ENCODE measurements around the gene CCDC171.
"Not testable (repeated sequence)": the region's sequence is repeated elsewhere in the genome, so short reads cannot be mapped to it uniquely, and the experiment has no call there.

The CCDC171 gene

GRCh38 chr9:15697446-15697851, 144.6 kb downstream of the CCDC171 start:
- no peak for DNase-seq

- not testable (repeated sequence) for DNase-seq
Measured at GRCh38 chr9:15699876-15700559, 147.2 kb downstream of the CCDC171 start.

DNA sequence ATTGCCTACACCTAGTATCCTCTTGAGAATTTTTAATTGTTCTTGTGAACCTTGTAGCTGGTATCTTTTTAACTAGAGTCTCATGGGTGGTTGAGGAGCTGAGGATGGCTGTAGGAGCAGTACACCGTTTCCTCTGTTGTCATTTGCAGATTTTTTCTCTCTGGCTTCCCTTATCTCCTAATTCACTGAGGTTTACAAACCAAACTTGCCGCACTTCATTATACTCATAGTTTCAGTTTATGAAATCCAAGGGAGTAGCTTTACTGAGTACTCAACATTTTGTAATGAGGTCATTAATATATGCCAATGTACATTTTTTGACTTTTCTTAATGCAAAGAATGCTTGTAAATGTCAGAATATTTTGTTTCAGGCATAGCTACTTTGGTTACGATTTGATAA, 154.2 kb downstream of the CCDC171 start:
- no peak for DNase-seq

DNA sequence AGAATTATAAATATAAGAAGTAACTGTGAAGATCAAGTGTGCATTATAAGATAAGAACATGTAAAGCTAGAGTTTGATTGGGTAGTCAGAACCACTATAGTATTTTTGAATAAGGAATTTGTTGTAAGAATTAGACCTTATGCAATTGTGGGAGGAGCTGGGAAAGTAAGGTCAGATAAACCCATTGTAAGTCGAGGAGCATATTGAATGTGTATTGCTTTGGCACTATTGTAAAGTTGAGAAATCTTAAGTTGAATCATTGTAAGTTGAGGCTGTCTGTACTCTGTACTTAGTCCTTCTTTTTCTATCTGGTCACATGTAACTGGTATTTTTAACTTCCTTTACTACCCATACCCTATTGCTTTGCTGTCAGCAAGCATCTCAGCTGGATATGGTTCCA, 158.7 kb downstream of the CCDC171 start:
- no peak for DNase-seq

DNA sequence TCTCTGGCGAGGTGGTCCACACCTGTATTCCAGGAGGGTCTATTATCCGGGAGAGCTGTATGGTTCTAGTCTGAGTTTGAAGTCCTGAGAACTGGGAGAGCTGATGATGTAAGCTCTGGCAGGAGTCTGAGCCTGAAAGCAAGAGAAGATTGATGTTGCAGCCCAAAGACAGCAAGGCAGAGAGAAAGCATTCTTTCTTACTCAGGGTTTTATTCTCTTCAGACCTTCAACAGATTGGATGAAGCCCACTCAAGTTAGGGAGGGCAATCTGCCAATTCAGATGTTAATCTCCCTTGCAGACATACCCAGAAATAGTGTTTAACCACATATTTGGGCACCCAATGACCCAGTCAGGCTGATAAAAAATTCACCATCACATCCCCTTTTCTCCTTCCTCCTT, 159.1 kb downstream of the CCDC171 start:
- no peak for DNase-seq

GRCh38 chr9:15714746-15715145, 161.9 kb downstream of the CCDC171 start:
- no peak for DNase-seq

GRCh38 chr9:15717290-15717967, 164.6 kb downstream of the CCDC171 start:
- DNase-seq = no peak

DNA sequence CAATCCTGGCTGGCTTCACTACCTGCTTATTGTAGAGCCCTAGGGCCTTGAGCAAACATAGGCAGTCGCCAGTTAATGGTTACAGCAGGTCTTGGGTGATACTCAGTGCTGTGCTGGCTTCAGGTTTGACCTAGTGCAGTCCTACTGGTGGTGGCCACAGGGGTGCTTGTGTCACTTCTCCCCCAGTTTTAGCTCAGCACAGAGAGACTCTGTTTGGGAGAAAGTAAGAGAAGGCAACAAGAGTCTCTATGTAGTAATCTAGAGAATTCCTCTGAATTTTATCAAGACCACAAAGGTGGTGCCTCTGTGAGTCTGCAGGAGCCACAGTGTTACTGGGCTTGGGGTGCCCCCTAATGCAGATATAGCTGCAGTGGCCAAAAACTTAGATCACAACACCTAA, 165.6 kb downstream of the CCDC171 start:
- DNase-seq = no peak

- DNase-seq = no peak
Measured at GRCh38 chr9:15720861-15721260, 168.0 kb downstream of the CCDC171 start.

- no peak for DNase-seq
Measured at GRCh38 chr9:15722888-15723287, 170.0 kb downstream of the CCDC171 start.

- DNase-seq = no peak
Measured at GRCh38 chr9:15724016-15724415, 171.2 kb downstream of the CCDC171 start.

GRCh38 chr9:15724612-15725011, 171.8 kb downstream of the CCDC171 start:
- no peak for DNase-seq

- DNase-seq = no peak
Measured at GRCh38 chr9:15725953-15726352, 173.1 kb downstream of the CCDC171 start.

- no peak for DNase-seq
Measured at GRCh38 chr9:15729507-15729906, 176.7 kb downstream of the CCDC171 start.

DNA sequence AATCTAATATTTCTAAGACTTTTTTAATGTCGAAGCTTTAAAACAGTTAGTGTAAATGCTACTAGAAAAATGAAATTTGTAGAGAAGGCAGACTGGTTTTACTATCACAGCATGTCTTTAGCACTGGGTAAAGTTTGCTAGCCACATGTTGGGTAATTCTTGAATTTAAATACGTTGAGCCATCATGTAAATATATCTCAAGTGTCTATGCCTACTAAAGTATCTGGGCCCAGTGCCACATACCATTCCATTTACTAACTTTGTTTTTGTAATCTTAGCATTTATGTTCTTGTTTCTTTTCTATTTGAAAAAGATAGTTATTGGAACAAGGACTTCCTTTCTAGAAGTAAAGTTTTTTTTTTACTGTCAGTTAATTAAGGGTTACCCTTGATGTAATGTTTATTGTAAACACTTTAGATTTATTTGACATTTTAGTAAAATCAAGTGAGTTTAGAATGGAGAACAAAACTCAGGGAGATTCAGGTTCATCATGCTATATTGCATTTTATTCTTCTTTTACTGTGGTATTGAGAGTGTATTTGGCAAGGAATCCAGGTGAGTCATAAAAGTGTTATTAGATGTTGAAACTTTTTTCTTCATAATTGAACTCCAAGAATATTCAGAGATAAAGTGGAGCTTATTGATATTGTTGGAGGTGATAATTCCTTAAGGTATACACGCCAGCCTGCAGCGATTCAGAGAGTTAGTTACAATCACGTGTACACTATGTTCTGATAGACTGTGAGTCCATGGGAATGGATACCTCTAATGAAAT, 182.4 kb downstream of the CCDC171 start:
- DNase-seq = no peak

DNA sequence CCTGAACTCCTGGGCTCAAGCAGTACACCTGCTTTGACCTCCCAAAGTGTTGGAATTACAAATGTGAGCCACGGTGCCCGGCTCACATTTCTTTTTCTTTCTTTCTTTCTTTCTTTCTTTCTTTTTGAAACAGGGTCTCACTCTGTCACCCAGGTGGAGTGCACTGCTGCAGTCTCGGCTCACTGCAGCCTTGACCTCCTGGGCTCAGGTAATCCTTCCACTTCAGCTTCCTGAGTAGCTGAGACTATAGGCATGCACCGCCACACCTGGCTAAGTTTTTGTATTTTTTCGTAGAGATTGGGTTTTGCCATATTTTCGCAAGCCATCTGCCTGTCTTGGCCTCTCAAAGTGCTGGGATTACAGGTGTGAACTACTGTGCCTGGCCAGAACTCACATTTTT, 183.7 kb downstream of the CCDC171 start:
- no peak for DNase-seq

GRCh38 chr9:15738011-15738410, 185.2 kb downstream of the CCDC171 start:
- no peak for DNase-seq

DNA sequence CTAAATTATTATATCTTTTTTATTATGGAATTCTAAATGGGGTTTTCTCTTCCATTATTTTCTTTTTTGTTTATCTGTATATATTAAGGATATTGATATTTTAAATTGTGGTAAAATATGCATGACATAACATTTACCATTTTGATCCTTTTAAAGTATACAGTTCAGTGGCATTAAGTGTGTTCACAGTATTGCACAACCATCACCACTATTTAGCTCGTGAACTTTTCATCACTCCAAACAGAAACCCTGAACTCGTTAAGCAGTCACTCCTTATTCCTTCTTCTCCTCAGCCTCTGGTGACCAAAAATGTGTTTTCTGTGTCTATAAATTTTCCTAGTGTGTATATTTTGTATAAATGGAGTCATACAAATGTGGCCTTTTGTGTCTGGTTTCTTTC, 188.2 kb downstream of the CCDC171 start:
- DNase-seq = no peak

- DNase-seq = no peak
Measured at GRCh38 chr9:15743512-15743911, 190.7 kb downstream of the CCDC171 start.

- no peak for DNase-seq
Measured at GRCh38 chr9:15744196-15744595, 191.4 kb downstream of the CCDC171 start.

GRCh38 chr9:15746905-15747304, 194.1 kb downstream of the CCDC171 start:
- DNase-seq = no peak

GRCh38 chr9:15755660-15756059, 202.8 kb downstream of the CCDC171 start:
- DNase-seq = no peak

DNA sequence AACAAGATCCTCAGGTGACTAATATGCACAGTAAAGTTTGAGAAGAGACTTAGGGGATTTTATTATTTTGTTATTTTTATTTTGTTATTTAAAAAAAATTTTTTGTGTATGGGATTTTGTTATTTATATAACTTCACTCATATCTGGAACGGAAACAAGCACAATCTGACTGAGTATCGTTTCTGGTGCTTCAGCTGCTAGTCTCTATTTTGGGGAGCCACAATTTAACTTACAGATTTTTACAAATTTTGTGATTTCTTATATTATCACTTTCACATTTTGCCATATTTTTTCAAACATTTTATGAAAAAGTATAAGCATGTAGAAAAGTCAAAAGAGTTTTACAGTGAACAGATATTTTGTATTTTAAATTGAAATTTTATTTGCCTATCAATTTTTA, 208.7 kb downstream of the CCDC171 start:
- no peak for DNase-seq

GRCh38 chr9:15763371-15763770, 210.5 kb downstream of the CCDC171 start:
- no peak for DNase-seq
